GM18498 (cell line): Measurements from ENCODE around the gene RGS3.
"Not testable (repeated sequence)": the region's sequence is repeated elsewhere in the genome, so short reads cannot be mapped to it uniquely, and the experiment has no call there.

Experiments used
- ATAC-seq: cut with Tn5 transposase; IDR thresholded peaks from one replicate; pipeline ENCODE4 v1.9.1; 2021; ENCODE audit warnings: mild to moderate bottlenecking, moderate library complexity; ENCODE audit not compliant: unreplicated experiment

Gene RGS3

DNA sequence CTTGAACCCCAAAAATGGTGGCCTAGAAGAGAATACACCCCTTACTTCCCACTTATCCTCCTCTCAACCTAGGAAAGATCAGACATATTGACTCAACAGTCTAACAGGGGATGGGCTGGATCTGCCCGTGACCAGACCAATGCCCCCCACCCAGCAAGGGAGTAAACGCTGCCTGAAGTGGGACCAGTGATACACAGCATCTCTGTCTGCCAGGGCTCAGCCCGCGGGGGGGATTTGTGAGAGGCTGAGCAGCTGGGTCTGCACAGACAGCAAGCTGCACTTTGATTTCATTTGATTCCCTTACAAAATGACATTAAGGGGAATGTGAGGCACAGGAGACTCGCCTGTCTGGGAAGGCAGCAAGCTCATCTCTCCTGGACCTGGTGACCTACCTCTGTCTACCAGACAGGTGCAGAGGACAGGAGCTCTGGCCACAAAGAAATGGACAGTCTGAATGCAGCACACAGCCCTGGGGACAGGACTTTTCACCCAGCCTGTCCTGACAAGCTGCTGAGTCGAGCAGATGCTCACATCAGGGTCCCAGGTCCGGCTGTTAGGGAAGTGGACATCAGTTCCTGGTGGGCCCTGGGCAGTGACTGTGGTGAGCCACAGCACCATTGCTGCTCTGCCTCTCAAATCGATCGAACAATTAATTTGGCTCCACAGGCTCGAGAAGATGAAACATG lies 79.9 kb downstream of the RGS3 start:
- no peak for ATAC-seq

DNA sequence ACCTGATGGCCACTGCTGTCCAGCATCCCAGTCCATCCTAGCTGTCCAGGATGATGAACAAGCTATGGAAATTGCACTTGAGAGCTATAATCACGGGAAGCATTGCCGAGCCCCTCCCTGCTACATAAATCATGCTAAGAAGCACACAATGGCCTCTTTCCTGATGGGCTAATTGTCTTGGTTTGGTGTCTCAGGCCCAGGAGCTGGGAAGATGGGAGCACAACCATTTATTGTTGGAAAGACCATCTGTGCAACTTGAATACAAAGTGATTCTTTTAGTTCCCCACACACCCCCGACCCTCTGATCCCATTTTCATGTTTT lies 80.4 kb downstream of the RGS3 start:
- no peak for ATAC-seq

- ATAC-seq, result no peak
Observed at GRCh38 chr9:113545068-113545467, 81.5 kb downstream of the RGS3 start.

DNA sequence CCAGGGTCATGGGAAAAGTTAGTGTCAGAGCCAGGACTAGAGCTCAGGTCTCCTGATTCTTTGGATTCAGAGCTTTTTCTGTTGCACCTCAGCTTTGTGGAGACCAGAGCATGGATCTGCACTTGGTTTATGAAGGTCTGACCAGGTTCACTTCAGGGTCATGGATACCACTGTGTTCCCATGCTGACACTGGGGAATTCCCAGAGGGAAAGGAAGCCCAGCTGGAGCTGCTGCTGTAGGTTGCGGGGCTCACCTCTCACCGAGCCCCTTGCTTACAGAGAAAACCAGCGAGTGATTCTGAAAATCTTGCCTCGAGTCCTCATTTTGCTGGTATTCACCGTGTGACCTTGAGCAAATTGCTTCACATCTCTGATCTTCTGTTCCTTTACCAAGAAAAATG lies 83.0 kb downstream of the RGS3 start:
- no peak for ATAC-seq

GRCh38 chr9:113547501-113547900 lies 84.0 kb downstream of the RGS3 start:
- ATAC-seq, result no peak

GRCh38 chr9:113548221-113549041 lies 84.9 kb downstream of the RGS3 start:
- no peak for ATAC-seq

DNA sequence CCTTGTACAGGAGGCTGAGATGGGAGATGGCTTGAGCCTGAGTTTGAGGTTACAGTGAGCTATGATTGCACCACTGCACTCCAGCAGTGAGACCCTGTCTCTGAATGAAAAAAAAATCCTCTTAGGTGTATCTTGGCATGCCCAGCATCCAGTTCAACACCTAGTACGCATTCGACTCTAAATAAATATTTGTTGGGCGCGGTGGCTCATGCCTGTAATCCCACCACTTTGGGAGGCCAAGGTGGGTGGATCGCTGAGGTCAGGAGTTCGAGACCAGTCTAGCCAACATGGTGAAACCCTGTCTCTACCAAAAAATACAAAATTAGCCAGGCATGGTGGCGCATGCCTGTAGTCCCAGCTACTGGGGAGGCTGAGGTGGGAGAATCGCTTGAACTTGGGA lies 86.4 kb downstream of the RGS3 start:
- ATAC-seq, result not testable (repeated sequence)

DNA sequence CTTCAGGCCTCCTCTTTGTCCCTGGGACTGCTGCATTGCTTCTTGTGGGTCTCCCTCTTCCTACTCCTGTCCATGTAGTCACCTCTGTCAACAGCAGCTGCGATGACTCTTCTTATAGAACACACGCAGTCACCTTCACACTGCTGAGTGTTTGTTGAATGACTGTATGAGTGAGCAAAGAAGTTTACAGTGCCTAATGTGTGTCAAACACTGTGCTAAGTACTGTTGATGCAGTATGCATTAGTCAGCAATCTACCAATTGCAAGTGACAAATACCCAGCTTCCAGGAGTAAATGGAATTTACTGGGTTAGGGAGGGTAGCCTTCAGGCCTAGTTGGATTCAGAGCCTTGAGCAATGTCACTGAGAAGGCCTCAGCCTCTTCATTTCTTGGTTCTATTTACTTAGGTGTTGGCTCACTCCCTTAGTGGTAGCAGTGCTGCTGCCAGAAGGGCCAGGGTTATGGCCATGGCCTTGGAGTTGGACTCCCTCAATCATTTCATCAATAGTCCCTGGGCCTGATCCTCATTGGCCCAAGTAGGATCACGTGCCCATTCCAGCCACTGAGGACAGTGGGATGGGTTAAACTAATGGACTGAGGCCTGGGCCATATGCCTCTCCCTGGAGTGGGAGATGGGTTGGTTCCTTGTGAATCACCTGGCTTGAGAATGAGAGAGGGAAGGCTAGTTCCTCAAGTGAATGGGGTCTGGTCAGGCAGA lies 93.5 kb downstream of the RGS3 start:
- ATAC-seq, result no peak

GRCh38 chr9:113558632-113559502 lies 95.3 kb downstream of the RGS3 start:
- ATAC-seq, result no peak

DNA sequence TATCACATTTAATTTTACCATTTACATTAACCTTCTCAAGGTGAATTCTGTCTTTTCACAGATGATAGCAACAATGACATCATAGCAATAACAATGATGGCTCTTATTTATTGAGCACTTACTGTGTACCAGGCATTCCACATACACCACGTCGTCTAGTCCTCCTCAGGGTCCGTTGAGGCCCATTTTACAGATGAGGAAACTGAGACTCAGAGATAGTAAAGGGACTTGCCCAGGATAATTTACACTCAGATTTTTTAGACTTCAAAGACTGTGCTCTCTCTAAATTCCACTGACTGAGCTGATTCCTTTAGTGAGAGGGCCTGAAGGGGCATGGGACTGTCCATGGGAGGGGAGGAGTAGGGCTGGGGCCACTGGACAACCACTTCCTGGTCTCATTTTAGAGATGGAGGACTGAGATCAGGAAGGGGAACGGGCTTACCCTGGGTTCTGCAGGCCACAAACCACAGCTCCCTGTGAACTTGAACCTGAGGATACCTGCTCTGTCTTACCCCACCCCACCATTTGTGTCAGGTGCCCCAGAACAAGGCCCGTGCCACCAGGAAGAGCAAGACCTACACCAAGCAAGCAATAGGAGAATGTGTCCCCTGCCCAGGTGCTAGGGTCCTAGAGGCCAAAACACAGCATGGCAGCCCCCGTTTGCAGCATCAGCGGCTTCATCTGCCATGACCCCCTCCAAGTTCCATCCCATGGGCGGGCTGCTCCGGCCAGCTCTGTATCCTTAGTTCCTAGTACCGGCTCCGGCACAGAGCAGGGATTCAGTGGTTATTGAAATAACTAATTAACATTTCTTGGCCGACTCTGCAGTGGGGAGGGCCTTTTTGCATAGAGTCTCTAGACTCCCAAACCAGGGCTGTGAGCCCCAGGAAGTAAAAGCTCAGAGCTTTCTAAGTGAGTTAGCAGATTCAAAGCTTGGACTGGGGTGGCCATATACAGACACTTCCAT lies 96.6 kb downstream of the RGS3 start:
- no peak for ATAC-seq

- no peak for ATAC-seq
Observed at GRCh38 chr9:113562653-113563381, 99.3 kb downstream of the RGS3 start.

GRCh38 chr9:113563826-113564497 lies 100.4 kb downstream of the RGS3 start:
- ATAC-seq, result no peak

DNA sequence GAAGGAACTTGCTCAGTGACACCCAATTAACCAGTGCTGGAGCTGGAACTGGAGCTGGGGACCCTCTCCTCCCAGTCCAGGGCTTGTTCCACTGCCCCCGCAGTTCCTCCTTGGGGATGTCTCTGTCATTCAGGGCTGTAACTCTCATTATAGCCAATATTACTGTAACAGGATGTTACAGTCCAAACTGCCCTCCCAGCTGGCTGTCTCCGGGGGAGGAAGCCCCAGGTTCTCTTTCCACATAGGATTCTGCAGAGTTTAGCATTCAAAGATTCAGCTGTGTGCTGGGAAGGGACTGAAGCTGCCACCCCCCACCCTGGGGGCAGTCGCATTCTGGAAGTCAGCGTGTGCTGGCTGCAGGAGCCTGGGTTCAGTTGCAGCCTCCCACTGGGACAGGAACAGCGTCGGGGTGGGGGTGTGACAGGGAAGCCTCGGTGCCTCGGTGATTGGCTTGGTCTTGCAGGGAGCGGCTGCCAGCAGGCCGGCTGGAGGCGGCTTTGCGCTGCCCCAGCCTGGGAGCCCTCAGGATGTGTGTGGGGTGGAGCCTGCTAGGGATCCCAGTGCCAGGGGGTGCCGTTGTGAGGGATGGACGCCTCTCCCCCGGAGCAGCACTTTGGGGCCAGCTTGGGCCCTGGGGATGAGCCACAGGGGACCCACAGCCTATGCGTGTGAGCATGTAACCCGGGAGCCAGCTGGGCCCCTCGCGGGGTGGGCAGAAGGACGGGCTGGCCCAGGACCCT lies 101.1 kb downstream of the RGS3 start:
- no peak for ATAC-seq

DNA sequence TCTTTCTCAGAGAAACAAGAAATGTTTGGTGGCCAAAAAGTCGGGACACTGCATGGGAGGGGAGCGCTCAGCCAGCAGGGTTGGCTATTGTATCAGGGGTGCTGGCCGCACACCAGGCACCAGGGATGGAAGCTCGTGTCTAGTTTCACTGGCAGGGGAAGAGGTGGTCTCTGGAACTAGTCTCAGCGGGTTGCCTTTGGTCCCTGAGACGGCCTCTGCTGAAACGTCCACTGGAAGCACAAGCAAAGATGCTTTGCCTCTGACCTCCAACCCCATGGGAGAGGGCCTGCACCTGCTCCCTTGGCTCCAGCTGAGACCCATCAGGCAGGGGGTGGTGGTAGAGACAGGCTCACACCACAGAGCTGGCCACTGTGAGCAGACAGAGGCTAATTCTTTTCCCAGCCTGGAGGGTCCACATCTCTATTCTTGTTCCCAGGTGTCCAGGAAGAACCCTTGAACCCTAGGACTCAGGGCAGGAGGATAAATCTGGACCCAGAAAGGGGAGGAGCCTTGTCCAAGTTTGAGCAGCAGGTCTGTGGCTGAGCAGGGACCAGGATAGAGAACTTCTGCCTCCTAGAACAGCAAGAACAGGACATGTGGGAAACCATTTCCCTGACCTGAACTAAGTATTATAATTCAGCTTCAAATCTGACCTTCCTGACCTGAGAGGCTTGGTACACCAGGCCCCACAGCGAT lies 102.6 kb downstream of the RGS3 start:
- no peak for ATAC-seq

DNA sequence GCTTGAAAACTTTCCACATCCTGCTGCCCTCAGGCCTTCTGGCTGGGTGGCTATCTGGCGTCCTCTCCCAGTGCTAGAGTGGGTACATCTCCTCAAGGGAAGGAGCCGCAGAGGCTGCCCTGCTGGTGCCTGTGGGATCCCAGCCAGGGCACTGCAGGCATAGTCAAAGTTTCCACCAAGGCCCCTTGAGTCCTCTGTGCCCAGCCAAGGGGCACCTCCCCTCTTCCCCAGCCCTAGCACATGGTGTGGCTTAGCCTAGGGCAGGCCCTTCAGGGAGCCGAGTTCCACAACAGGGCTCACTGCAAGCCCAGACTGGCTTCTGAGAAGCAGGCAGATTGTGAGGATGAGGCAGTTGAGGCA lies 103.2 kb downstream of the RGS3 start:
- no peak for ATAC-seq

- ATAC-seq, result no peak
Observed at GRCh38 chr9:113567361-113568080, 104.0 kb downstream of the RGS3 start.

DNA sequence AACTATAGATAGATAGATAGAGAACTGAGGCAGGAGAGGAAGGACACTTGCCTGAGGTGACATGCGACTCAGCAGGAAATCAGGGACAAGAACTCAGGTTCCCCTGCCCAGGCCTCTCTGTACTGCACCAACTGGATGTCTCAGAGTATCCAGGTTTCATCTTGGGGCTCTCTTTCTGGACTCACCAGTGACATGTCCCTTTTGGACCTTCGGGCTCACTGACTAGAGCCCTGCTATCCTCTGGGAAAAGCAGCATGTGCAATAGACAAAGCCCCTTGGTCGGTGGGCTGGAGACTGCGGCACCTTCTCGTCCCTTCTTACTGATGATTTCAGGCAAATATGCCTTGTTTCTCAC lies 104.5 kb downstream of the RGS3 start:
- no peak for ATAC-seq
